Cortex of kidney (tissue), 1 donor: ENCODE results near the gene SERPINB3.
"Not testable (repeated sequence)": the region's sequence is repeated elsewhere in the genome, so short reads cannot be mapped to it uniquely, and the experiment has no call there.

Experiments
- DNase-seq: peaks from one replicate; lab custom pipeline; 2025; lab: John Stamatoyannopoulos, UW

Gene SERPINB3

GRCh38 chr18:63646936-63647335 lies 14.8 kb downstream of the SERPINB3 start:
- DNase-seq, result no peak

- not testable (repeated sequence) for DNase-seq
These were observed 17.0 kb downstream of the SERPINB3 start for GRCh38 chr18:63644694-63645093.

GRCh38 chr18:63644142-63644541 lies 17.6 kb downstream of the SERPINB3 start, which contains the start of gene SERPINB4:
Gene SERPINB4 (minus strand): TSS chr18:63644256. CDS start chr18:63643577, 679 bp downstream.
- DNase-seq, result not testable (repeated sequence)

GRCh38 chr18:63642668-63643356 lies 18.9 kb downstream of the SERPINB3 start:
- DNase-seq, result not testable (repeated sequence)

GRCh38 chr18:63641157-63641680 lies 20.5 kb downstream of the SERPINB3 start:
- DNase-seq, result not testable (repeated sequence)

GRCh38 chr18:63637703-63638102 lies 24.0 kb downstream of the SERPINB3 start:
- no peak for DNase-seq

GRCh38 chr18:63627819-63628218 lies 33.9 kb downstream of the SERPINB3 start:
- no peak for DNase-seq

GRCh38 chr18:63626431-63626830 lies 35.3 kb downstream of the SERPINB3 start:
- DNase-seq, result no peak

- DNase-seq, result no peak
These were observed 36.8 kb downstream of the SERPINB3 start for GRCh38 chr18:63624863-63625262.

GRCh38 chr18:63619661-63620060 lies 42.0 kb downstream of the SERPINB3 start:
- DNase-seq, result no peak

- no peak for DNase-seq
These were observed 43.8 kb downstream of the SERPINB3 start for GRCh38 chr18:63617915-63618234.

- DNase-seq, result no peak
These were observed 44.4 kb downstream of the SERPINB3 start for GRCh38 chr18:63617049-63617914.

GRCh38 chr18:63613420-63613819 lies 48.3 kb downstream of the SERPINB3 start:
- no peak for DNase-seq

GRCh38 chr18:63606526-63606925 lies 55.2 kb downstream of the SERPINB3 start:
- no peak for DNase-seq
